ENCODE measurements around the gene SKP1.

DNA sequence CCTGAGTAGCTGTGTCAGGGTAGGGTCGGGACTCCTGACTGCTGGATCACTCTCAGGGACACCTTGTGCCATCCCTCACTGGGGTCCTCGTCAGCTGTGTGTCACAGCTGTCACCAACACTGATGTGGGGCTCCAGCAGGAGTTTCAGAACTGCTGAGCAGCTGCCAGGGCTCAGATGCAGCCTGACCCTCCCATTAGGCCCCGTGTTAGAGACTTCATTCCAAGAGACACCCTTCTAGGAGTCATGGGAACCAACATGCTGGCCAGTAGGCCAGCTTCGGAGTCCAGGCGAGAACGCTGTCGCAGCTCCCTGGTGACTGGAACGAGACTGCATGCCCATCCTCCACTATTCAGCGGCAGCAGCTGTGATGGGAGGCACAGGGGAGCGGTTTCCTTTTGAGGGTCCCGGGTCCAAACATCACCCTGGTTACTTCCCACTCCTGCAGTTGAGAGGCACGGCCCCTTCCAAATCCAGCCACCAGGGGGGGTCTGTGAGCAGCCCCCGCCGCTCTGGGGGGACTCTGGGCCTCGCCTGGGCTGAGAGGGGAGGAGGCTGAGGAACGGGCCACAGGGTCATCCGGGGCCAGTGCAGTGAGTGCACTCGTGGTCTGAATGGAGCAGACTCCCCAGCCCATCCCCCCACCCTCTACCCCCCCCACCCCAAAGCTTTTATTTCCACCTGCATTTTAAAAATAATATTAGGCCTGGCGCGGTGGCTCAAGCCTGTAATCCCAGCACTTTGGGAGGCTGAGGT lies 74.9 kb downstream of the SKP1 start:
- TF ChIP-seq CTCF (IDR thresholded peaks at IDR 0.05; ENCODE audit: low read depth, low read length, missing input control) = peak; percentile 83
- no peak for TF ChIP-seq JUND (IDR thresholded peaks at IDR 0.05)
- no peak for TF ChIP-seq MAX (IDR thresholded peaks at IDR 0.05)
- TF ChIP-seq GABPA (IDR thresholded peaks at IDR 0.05 in 1 of 2, conservative IDR thresholded peaks at IDR 0.05 in 1 of 2) = no peak
- no peak for TF ChIP-seq NR2F2 (IDR thresholded peaks at IDR 0.05)
- no peak for TF ChIP-seq ZBTB33 (IDR thresholded peaks at IDR 0.05)
- TF ChIP-seq YY1 (IDR thresholded peaks at IDR 0.05) = no peak
- TF ChIP-seq SP1 (IDR thresholded peaks at IDR 0.05) = no peak
- no peak for TF ChIP-seq TAF1 (conservative IDR thresholded peaks at IDR 0.05)
- TF ChIP-seq, protein P1, sequence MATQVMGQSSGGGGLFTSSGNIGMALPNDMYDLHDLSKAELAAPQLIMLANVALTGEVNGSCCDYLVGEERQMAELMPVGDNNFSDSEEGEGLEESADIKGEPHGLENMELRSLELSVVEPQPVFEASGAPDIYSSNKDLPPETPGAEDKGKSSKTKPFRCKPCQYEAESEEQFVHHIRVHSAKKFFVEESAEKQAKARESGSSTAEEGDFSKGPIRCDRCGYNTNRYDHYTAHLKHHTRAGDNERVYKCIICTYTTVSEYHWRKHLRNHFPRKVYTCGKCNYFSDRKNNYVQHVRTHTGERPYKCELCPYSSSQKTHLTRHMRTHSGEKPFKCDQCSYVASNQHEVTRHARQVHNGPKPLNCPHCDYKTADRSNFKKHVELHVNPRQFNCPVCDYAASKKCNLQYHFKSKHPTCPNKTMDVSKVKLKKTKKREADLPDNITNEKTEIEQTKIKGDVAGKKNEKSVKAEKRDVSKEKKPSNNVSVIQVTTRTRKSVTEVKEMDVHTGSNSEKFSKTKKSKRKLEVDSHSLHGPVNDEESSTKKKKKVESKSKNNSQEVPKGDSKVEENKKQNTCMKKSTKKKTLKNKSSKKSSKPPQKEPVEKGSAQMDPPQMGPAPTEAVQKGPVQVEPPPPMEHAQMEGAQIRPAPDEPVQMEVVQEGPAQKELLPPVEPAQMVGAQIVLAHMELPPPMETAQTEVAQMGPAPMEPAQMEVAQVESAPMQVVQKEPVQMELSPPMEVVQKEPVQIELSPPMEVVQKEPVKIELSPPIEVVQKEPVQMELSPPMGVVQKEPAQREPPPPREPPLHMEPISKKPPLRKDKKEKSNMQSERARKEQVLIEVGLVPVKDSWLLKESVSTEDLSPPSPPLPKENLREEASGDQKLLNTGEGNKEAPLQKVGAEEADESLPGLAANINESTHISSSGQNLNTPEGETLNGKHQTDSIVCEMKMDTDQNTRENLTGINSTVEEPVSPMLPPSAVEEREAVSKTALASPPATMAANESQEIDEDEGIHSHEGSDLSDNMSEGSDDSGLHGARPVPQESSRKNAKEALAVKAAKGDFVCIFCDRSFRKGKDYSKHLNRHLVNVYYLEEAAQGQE (IDR thresholded peaks at IDR 0.05) = no peak
- TF ChIP-seq FOXA1 (IDR thresholded peaks at IDR 0.05) = no peak
- no peak for TF ChIP-seq RXRA (IDR thresholded peaks at IDR 0.05)

All from liver (tissue), 3 donors.